ENCODE data around the gene PRAMEF5. TPM values are rescaled to one million over a fixed set of nuclear protein-coding genes. Genes with fewer than 3 reads are reported as not detected.
"Not testable (repeated sequence)": the region's sequence is repeated elsewhere in the genome, so short reads cannot be mapped to it uniquely, and the experiment has no call there.

PRAMEF5 gene
- not detected in 2 replicates for total RNA-seq

DNA sequence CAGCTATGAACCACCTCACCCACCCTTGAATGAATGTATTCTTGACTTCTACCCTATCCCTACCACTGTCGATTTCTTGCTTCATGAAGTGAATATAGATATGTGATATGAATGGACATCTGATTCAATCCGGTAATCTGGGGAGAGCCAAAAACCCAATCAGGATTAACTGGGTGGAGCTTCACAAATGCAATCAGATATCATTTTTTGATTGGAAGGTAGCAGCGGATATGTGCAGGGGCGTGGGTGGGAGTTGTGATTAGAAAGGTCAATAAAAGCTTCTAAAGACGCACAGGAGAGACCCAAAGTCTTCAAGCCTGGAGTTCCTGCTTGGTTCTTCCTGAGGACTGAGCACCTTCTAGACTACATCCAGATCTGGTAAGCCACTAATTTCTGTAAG is at the start of gene PRAMEF5:
Gene PRAMEF5 (plus strand): TSS at position 301 of the 400 bp plus-strand sequence. CDS start 5,071 bp downstream, outside the sequence.
- not testable (repeated sequence) for H3K4me3 ChIP-seq (ENCODE audit: low read depth, low read length); DNase-seq (ENCODE audit: low read depth)

DNA sequence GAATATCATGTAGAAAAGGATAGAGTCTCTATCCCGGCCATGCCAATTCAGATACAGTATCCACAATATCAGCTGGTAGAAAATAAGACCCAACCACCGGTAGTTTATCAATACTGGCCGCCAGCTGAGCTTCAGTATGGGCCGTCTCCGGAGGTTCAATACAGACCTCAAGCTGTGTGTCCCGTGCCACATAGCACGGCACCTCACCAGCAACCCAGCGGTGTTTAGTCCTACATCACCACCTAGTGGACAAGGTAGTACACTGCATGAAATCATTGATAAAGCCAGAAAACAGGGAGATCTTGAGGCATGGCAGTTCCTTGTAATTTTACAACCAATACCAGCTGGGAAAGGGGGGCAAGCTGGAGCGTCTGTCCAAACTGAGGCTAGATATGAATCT is 45.3 kb upstream of the PRAMEF5 start:
- not testable (repeated sequence) for H3K4me3 ChIP-seq (ENCODE audit: low read depth, low read length); DNase-seq (ENCODE audit: low read depth)

DNA sequence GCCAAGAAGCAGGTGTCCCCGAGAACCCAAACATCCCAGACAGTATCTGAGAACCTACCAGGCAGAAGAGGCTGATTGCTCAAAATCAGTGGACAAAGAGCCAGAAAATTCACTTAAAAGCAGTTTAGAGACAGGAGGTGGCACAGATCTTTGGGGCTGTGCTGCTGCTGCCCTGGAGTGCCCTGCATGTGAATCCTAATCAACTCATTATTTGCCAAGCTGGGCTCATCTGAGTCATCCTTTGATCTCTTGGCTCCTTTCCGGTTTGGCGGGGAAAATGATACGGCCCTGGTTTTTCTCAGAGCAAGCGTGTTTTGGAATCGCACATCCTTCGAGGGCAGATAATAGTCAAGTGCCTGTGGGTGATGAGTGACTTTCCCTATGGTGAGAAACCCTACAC is 37.4 kb upstream of the PRAMEF5 start:
- not testable (repeated sequence) for DNase-seq (ENCODE audit: low read depth); H3K4me3 ChIP-seq (ENCODE audit: low read depth, low read length)

DNA sequence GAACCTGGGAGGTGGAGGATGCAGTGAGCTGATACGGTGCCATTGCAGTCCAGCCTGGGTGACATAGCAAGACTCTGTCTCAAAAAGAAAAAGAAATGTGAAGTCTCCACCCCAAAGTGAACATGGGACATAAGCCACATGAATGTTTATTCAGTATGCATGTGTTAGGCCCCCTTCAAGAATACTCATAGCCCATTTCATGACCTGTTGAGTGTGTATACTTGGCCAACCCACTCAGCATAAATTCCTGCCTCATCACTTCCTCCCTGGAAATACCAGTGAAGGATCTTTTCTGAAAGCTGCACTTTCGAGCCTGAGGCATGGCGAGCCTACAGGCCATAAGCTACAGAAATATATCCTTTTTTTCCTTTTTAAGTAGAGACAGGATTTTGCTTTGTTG is 34.8 kb upstream of the PRAMEF5 start:
- not testable (repeated sequence) for H3K4me3 ChIP-seq (ENCODE audit: low read depth, low read length); DNase-seq (ENCODE audit: low read depth)

DNA sequence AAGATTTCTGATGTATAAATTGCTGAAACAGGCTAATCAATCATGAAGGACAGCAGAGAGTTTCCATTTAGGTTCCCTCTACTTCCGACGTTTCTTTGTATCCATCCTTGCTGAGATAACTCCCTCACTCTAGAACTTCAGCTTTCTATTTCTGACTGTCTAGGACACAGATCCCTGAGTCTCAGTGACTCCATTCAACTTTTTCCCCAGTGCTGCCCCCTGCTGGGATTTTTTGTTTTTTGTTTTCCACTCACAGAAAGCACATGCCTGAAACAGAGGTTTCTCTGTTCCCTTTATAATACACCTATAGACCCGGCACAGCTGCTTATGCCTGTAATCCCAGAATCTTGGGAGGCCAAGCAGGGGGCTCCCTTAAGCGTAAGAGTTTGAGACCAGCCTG is 31.2 kb upstream of the PRAMEF5 start:
- H3K4me3 ChIP-seq (ENCODE audit: low read depth, low read length); DNase-seq (ENCODE audit: low read depth): not testable (repeated sequence)

DNA sequence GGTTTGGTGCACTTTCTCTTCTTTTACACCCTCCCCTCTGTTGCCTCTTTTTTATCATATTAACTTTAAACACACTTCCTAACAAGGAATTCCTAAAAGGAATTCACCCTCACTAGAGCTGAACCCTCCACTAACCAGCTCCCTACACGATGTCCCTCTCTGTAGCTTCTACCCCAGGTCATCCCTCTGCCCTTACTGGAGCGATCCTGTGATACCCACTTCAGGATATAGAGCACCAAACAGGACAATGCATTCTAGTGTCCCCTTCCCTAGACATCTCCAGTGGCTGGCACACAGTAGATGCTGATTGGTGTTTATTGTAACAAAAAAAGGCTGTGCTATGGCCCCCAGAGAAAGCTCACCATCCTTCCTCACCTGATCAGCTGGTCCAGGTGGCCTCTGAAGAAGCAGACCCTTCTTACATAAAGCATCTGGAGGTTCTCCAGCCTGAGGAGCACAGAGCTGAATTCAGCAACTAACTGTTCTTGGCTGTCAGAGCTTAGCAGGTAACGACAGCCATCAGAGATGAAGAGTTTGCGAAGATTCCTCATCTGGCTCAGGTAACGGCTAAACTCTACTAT is 29.4 kb upstream of the PRAMEF5 start:
- DNase-seq (ENCODE audit: low read depth) = no peak
- TF ChIP-seq, protein P1, sequence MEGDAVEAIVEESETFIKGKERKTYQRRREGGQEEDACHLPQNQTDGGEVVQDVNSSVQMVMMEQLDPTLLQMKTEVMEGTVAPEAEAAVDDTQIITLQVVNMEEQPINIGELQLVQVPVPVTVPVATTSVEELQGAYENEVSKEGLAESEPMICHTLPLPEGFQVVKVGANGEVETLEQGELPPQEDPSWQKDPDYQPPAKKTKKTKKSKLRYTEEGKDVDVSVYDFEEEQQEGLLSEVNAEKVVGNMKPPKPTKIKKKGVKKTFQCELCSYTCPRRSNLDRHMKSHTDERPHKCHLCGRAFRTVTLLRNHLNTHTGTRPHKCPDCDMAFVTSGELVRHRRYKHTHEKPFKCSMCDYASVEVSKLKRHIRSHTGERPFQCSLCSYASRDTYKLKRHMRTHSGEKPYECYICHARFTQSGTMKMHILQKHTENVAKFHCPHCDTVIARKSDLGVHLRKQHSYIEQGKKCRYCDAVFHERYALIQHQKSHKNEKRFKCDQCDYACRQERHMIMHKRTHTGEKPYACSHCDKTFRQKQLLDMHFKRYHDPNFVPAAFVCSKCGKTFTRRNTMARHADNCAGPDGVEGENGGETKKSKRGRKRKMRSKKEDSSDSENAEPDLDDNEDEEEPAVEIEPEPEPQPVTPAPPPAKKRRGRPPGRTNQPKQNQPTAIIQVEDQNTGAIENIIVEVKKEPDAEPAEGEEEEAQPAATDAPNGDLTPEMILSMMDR (conservative IDR thresholded peaks at IDR 0.05; ENCODE audit: low read depth, low read length) = no peak
- H3K4me3 ChIP-seq (ENCODE audit: low read depth, low read length) = no peak overlapping the region

DNA sequence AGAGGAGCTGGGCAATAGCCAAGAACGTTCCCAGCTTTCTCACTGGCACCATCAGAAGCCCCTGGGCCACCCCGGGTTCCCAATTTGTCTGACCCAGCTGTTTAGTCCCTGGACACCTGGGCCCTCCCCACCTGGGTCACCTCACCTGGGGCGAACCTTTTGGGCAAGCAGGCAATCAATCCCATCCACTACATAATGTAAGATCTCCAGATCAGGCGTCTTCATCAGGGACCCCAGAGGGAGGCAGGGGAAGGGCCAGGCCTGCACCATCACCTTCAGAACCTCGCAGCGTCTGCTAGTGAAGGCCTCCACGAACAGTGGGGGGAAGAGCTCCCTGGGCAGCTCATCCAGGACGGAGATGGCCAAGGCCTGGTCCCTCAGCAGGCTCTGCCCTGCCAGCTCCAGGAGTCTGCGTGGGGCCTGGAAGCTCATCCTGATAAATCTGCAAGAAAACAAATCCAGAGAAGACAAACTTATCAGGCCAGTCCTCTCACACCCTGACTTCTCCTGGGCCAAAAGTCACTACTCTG is 28.3 kb upstream of the PRAMEF5 start, which contains the start of gene PRAMEF18:
Gene PRAMEF18 (minus strand): TSS at position 480 of the 530 bp plus-strand sequence. CDS start 48 bp downstream, at position 432.
- not testable (repeated sequence) for DNase-seq (ENCODE audit: low read depth); H3K4me3 ChIP-seq (ENCODE audit: low read depth, low read length)

DNA sequence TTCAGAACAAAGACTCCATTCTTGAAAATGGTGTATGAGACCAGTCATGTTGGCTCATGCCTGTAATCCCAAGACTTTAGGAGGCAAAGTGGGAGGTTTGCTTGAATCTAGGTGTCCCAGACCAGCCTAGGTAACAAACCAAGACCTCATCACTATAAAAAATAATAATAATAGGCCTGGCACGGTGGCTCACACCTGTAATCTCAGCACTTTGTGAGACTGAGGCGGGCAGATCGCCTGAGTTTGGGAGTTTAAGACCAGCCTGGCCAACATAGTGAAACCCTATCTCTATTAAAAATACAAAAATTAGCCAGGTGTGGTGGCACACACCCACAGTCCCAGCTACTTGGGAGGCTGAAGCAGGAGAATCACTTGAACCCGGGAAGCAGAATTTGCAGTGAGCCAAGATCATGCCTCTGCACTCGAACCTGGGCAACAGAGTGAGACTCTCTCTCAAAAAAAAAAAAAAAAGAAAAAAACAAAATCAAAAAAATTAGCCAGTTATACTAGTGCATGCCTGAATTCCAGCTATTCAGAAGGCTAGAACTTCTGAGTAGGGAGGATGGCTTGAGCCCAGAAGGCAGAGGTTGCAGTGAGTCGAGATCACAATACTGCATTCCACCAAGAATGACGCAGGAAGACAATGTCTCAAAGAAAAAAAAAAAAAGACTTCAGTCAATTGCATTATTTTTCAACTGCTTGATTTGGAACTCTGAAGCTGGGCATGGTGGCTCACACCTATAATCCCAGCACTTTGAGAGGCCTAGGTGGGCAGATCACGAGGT is 26.5 kb upstream of the PRAMEF5 start:
- H3K4me3 ChIP-seq (ENCODE audit: low read depth, low read length); DNase-seq (ENCODE audit: low read depth): not testable (repeated sequence)

DNA sequence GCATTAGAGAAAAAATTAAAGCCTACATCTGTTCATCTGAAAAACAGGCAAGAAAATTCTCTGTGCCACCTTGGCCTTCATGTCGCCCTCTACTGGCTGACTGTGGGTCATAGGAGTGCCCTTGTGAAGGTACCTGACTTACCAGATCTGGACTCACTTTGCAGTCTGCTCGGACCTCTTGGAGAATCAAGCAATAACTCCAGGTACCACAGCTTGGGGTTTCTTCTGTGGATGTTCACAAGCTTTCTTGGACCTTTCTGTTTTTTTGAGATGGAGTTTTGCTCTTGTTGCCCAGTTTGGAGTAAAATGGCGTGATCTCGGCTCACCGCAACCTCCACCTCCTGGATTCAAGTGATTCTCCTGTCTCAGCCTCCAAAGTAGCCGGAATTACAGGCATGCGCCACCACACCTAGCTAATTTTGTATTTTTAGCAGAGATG is 25.6 kb upstream of the PRAMEF5 start:
- H3K4me3 ChIP-seq (ENCODE audit: low read depth, low read length) = no peak overlapping the region
- TF ChIP-seq, protein P1 (conservative IDR thresholded peaks at IDR 0.05; ENCODE audit: low read depth, low read length) = peak; percentile 38
- no peak for DNase-seq (ENCODE audit: low read depth)

DNA sequence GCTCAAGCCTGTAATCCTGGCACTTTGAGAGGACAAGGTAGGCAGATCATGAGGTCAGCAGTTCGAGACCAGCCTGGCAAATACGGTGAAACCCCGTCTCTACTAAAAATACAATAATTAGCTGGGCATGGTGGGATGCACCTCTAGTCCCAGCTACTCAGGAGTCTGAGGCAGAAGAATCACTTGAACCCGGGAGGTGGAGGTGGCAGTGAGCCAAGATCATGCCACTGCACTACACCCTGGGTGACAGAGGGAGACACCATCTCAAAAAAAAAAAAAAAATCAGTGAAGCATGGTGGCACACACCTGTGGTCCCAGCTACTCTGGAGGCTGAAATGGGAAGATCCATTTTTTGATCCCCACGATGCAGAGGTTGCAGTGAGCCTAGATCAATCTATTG is 23.9 kb upstream of the PRAMEF5 start:
- H3K4me3 ChIP-seq (ENCODE audit: low read depth, low read length); DNase-seq (ENCODE audit: low read depth): not testable (repeated sequence)

DNA sequence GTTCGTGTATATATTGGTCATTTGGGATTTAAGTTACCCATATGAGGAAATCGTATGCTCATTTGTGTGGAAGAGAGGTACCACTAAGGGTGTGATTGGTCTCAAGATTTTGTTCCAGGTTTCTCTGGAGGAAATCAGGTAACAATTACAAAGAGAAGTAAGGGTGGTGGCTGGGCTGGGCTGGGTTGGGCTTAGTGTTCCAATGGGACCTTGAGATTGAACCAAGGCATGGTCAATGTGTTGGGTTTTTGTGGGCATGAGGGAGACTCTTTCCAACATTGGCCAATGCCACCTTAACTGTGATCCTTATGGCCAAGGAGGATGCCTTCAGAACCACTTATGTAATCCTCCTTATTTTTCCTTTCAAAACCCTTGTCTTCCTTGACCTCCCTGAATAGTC is 23.4 kb upstream of the PRAMEF5 start:
- H3K4me3 ChIP-seq (ENCODE audit: low read depth, low read length); DNase-seq (ENCODE audit: low read depth): not testable (repeated sequence)

DNA sequence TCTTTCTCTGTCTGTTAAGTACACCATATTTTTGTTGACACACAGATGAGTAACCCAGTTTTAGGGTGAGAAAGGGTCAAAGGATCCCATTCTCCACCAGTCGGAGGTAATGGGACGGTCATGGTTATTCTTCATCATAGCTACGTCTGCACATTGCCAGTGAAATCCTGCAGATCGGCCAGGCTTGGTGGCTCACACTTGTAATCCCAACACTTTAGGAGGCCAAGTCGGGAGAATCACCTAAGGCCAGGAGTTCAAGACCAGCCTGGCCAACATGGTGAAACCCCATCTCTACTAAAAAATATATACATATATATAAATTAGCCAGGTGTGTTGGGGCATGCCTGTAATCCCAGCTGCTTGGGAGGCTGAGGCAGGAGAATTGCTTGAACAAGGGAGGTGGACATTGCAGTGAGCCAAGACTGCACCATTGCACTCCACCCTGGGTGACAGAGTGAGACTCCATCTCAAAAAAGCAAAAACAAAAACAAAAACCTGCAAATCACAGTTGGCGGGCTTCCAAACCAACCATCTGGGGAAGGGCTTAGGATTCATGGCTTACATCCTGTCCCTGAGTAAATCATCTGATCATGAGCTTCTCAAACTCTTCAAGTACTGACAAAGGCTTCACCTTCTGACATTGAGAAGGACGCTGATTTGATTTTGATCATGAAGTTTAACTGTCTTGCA is 22.8 kb upstream of the PRAMEF5 start:
- not testable (repeated sequence) for DNase-seq (ENCODE audit: low read depth); H3K4me3 ChIP-seq (ENCODE audit: low read depth, low read length)

DNA sequence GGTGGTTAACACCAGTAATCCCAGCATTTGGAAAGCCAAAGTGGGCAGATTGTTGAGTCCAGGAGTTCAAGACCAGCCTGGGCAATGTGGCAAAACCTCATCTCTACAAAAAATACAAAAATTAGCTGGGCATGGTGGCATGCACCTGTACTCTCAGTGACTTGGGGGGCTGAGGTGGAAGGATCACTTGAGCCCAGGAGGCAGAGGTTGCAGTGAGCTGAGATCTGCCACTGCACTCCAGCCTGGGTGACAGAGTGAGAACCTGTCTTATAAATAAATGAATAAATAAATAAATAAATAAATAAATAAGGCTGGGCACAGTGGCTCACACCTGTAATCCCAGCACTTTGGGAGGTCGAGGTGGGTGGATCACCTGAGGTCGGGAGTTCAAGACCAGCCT is 21.9 kb upstream of the PRAMEF5 start:
- H3K4me3 ChIP-seq (ENCODE audit: low read depth, low read length); DNase-seq (ENCODE audit: low read depth): not testable (repeated sequence)

DNA sequence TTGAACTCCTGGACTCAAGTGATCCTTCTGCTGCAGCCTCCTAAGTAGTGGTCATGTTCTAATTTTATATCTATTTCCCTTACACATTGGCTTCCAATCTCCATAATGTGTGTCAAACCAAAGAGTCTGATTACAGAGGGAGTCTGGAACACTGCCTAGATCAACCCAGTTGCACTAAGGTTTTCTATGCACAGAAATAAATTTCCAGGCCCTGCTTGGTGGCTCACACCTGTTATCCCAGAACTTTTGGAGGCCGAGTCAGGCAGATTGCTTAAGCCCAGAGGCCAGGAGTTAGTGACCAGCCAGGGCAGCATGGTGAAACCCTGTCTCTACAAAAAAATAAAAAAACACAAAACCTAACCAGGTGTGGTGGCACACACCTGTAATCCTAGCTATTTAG is 19.9 kb upstream of the PRAMEF5 start:
- H3K4me3 ChIP-seq (ENCODE audit: low read depth, low read length); DNase-seq (ENCODE audit: low read depth): not testable (repeated sequence)

DNA sequence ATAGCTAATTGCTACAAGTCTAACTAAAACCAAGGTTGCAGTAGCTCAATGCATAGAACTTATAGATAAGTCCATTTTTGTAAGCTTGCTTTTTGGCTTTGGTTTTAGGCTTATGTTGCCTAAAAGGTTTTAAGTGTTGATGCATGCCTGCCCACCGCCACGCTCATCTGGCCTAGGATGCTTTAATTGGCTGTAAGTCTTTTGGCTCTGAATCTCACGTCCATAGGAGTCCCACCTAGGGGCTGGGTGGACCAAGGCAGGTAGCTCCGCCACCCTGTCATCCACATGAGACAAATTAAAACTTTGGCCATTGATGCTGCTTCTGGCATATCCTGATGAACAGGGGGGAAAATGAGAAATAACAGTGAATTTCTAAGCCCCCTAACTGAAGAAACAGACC is 16.4 kb upstream of the PRAMEF5 start:
- H3K4me3 ChIP-seq (ENCODE audit: low read depth, low read length); DNase-seq (ENCODE audit: low read depth): not testable (repeated sequence)

DNA sequence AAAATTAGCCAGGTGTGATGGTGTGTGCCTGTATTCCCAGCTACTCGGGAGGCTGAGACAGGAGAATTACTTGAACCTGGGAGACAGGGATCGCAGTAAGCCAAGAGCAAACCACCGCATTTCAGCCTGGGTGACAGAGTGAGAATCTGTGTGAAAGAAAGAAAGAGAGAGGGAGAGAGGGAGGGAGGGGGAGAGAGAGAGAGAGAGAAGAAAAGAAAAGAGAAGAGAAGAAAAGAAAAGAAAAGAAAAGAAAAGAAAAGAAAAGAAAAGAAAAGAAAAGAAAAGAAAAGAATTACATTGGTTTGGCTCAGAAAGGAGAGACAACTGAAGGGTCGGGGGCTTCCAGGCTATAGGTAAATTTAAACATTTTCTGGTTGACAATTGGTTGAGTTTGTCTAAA is 14.4 kb upstream of the PRAMEF5 start:
- not testable (repeated sequence) for DNase-seq (ENCODE audit: low read depth); H3K4me3 ChIP-seq (ENCODE audit: low read depth, low read length)
